H1 (cell line): ENCODE measurements around the gene STK11. TPM values are rescaled to one million over a fixed set of nuclear protein-coding genes. Genes with fewer than 3 reads are reported as not detected.
"Not testable (repeated sequence)": the region's sequence is repeated elsewhere in the genome, so short reads cannot be mapped to it uniquely, and the experiment has no call there.

ENCODE experiments used
- CTCF ChIA-PET: fragments of 300-600 bp; sonication (Branson Sonifier 250); formaldehyde crosslinking; loops from one replicate; lab custom pipeline; 2021; ENCODE audit not compliant: partially characterized antibody; lab: Charles Lee
- POLR2A ChIA-PET: fragments of 300-600 bp; sonication (Branson Sonifier 250); formaldehyde crosslinking; loops from one replicate; lab custom pipeline; 2021; ENCODE audit warnings: inconsistent platforms; ENCODE audit not compliant: partially characterized antibody; lab: Charles Lee
- DNase-seq, 2 experiments: peaks; one replicate each; pipeline versions ENCODE4 v3.0.0 to v3.0.0-alpha.2; 2010 to 2022; ENCODE audit warnings: low spot score in 2 of 2, low read depth in 1 of 2, mixed read lengths in 1 of 2
- FAIRE-seq: peaks from 2 replicates; lab custom pipeline; 2011; peaks lifted over from hg19 to GRCh38; lab: Jason Lieb, UNC
- H2AFZ ChIP-seq: 2 replicates; pipeline ENCODE4 v1.8.1; 2012; ENCODE audit warnings: low read length, inconsistent platforms
- H2AK5ac ChIP-seq: 2 replicates; pipeline ENCODE4 v1.6.1; 2013; ENCODE audit warnings: low read depth, low read length
- H2BK120ac ChIP-seq: replicated peaks from 2 replicates; pipeline ENCODE3; 2013; ENCODE audit warnings: low read depth, low read length, inconsistent platforms
- H2BK12ac ChIP-seq: 2 replicates; pipeline ENCODE4 v1.6.1; 2013; ENCODE audit warnings: low read depth, low read length
- H2BK15ac ChIP-seq: 2 replicates; pipeline ENCODE4 v1.6.1; 2013; ENCODE audit warnings: low read length
- H2BK20ac ChIP-seq: 2 replicates; pipeline ENCODE4 v1.6.1; 2013; ENCODE audit warnings: low read length
- H2BK5ac ChIP-seq: 2 replicates; pipeline ENCODE4 v1.6.1; 2013; ENCODE audit warnings: low read depth, low read length
- H3K14ac ChIP-seq: 2 replicates; pipeline ENCODE4 v1.6.1; 2013; ENCODE audit warnings: inconsistent platforms; ENCODE audit not compliant: insufficient read length
- H3K18ac ChIP-seq: 2 replicates; pipeline ENCODE4 v1.6.1; 2013; ENCODE audit warnings: low read length; ENCODE audit errors: extremely low read depth
- H3K23ac ChIP-seq: 2 replicates; pipeline ENCODE4 v1.6.1; 2013; ENCODE audit warnings: inconsistent platforms; ENCODE audit not compliant: insufficient read length
- H3K23me2 ChIP-seq: 2 replicates; pipeline ENCODE4 v1.6.1; 2013; ENCODE audit warnings: low read depth, low read length
- H3K27ac ChIP-seq: 2 replicates; pipeline ENCODE4 v1.6.1; 2011; ENCODE audit warnings: low read depth, low read length, inconsistent platforms
- H3K27me3 ChIP-seq, 4 experiments: replicated peaks in 1 of 4; 1 replicate in 1 of 4; 2 replicates in 3 of 4; pipeline versions ENCODE4 v1.6.1 to v1.8.1; 2011 to 2013; ENCODE audit warnings: low read length in 3 of 4, mild to moderate bottlenecking in 3 of 4, inconsistent platforms in 2 of 4, mixed read lengths in 2 of 4, moderate library complexity in 1 of 4; ENCODE audit not compliant: control insufficient read depth in 3 of 4, insufficient read depth in 3 of 4; ENCODE audit errors: extremely low read depth in 1 of 4
- H3K36me3 ChIP-seq, 4 experiments: 2 replicates each; pipeline versions ENCODE4 v1.6.1 to v1.8.1; 2011 to 2013; ENCODE audit warnings: mild to moderate bottlenecking in 4 of 4, low read length in 3 of 4, moderate library complexity in 2 of 4, control low read depth in 1 of 4, inconsistent platforms in 1 of 4; ENCODE audit not compliant: insufficient read depth in 4 of 4, control insufficient read depth in 2 of 4
- H3K4ac ChIP-seq: replicated peaks from 2 replicates; pipeline ENCODE3; 2013; ENCODE audit warnings: low read length, low read depth, mixed read lengths, inconsistent platforms; ENCODE audit not compliant: insufficient read length
- H3K4me1 ChIP-seq, 4 experiments: replicated peaks in 1 of 4; 1 replicate in 1 of 4; 2 replicates in 3 of 4; pipeline versions ENCODE4 v1.6.1 to v1.8.1; 2011 to 2013; ENCODE audit warnings: low read length in 3 of 4, inconsistent platforms in 2 of 4, mixed read lengths in 1 of 4; ENCODE audit not compliant: insufficient read depth in 4 of 4, control insufficient read depth in 3 of 4
- H3K4me2 ChIP-seq, 2 experiments: 2 replicates each; pipeline versions ENCODE4 v1.6.1 to v1.8.1; 2011 to 2013; ENCODE audit warnings: low read depth in 2 of 2, low read length in 2 of 2, control low read depth in 1 of 2, inconsistent platforms in 1 of 2, mild to moderate bottlenecking in 1 of 2; ENCODE audit not compliant: insufficient read depth in 1 of 2
- H3K4me3 ChIP-seq, 4 experiments: fragments of 200-600, 300-600 bp in 1 of 4; sonication (generic), shearing (Covaris generic), sonication (Bioruptor Twin) in 1 of 4; 2 replicates each; pipeline versions ENCODE4 v1.5.1 to v1.8.1; 2011 to 2016; ENCODE audit warnings: low read length in 4 of 4, low read depth in 3 of 4, control low read depth in 2 of 4, inconsistent platforms in 2 of 4, mild to moderate bottlenecking in 2 of 4, mixed read lengths in 1 of 4, moderate library complexity in 1 of 4; ENCODE audit not compliant: insufficient read depth in 2 of 4; ENCODE audit errors: extremely low read depth in 1 of 4
- H3K56ac ChIP-seq: replicated peaks from 2 replicates; pipeline ENCODE3; 2013; ENCODE audit warnings: low read depth, mild to moderate bottlenecking, mixed read lengths, low read length, inconsistent platforms; ENCODE audit not compliant: insufficient read length
- H3K79me1 ChIP-seq: 2 replicates; pipeline ENCODE4 v1.6.1; 2013; ENCODE audit warnings: low read depth, low read length, control low read depth
- H3K79me2 ChIP-seq, 2 experiments: 2 replicates each; pipeline versions ENCODE4 v1.6.1 to v1.8.1; 2012 to 2013; ENCODE audit warnings: low read length in 2 of 2, mild to moderate bottlenecking in 2 of 2, inconsistent platforms in 1 of 2; ENCODE audit not compliant: insufficient read depth in 2 of 2, control insufficient read depth in 1 of 2
- H3K9ac ChIP-seq, 4 experiments: replicated peaks in 1 of 4; 1 replicate in 1 of 4; 2 replicates in 3 of 4; pipeline versions ENCODE4 v1.6.1 to v1.8.1; 2011 to 2013; ENCODE audit warnings: low read depth in 3 of 4, low read length in 3 of 4, control low read depth in 2 of 4, mild to moderate bottlenecking in 2 of 4, moderate library complexity in 2 of 4, inconsistent platforms in 1 of 4; ENCODE audit errors: extremely low read depth in 1 of 4
- H3K9me3 ChIP-seq, 2 experiments: 2 replicates each; pipeline versions ENCODE4 v1.6.1 to v1.8.1; 2012 to 2013; ENCODE audit warnings: mild to moderate bottlenecking in 2 of 2, moderate library complexity in 2 of 2, control low read depth in 1 of 2, inconsistent platforms in 1 of 2, low read depth in 1 of 2, low read length in 1 of 2, mixed read lengths in 1 of 2; ENCODE audit not compliant: insufficient read depth in 2 of 2
- H4K20me1 ChIP-seq, 2 experiments: replicated peaks in 1 of 2; 2 replicates each; pipeline versions ENCODE3 to v1.8.1; 2011 to 2013; ENCODE audit warnings: inconsistent platforms in 2 of 2, low read length in 2 of 2, mild to moderate bottlenecking in 1 of 2; ENCODE audit not compliant: insufficient read depth in 2 of 2, control insufficient read depth in 1 of 2
- H4K5ac ChIP-seq: 2 replicates; pipeline ENCODE4 v1.6.1; 2013; ENCODE audit warnings: low read length, low read depth, mixed read lengths, inconsistent platforms; ENCODE audit not compliant: insufficient read length
- H4K8ac ChIP-seq: 2 replicates; pipeline ENCODE4 v1.8.0; 2013; ENCODE audit warnings: mild to moderate bottlenecking, moderate library complexity, low read length, inconsistent platforms; ENCODE audit not compliant: insufficient read depth; ENCODE audit errors: extremely low read depth
- H4K91ac ChIP-seq: replicated peaks from 2 replicates; pipeline ENCODE3; 2013; ENCODE audit warnings: low read length, mixed read lengths, inconsistent platforms; ENCODE audit not compliant: insufficient read length
- WGBS, 2 experiments: shearing (Covaris generic) in 1 of 2; methylation state at CpG; one replicate each; pipeline versions ENCODE4 v1.1.6 to v1.1.7; 2013 to 2015; ENCODE audit warnings: low lambda C conversion rate in 2 of 2, mixed read lengths in 2 of 2, inconsistent platforms in 1 of 2, low coverage in 1 of 2, missing lambda C conversion rate in 1 of 2; ENCODE audit not compliant: insufficient replicate concordance in 2 of 2, insufficient coverage in 1 of 2, insufficient read length in 1 of 2; ENCODE audit errors: extremely low coverage in 1 of 2, missing lambda C conversion rate in 1 of 2; 5-methylcytosine and 5-hydroxymethylcytosine counted together
- polyA plus RNA-seq, 7 experiments: library from polyadenylated mRNA; depleted of rRNA in 3 of 7; stranded (reverse) in 5 of 7; unstranded in 2 of 7; fragments of >200 nt in 5 of 7; fragments of 200-250 nt in 2 of 7; gene quantifications; 1 replicate in 5 of 7; 2 replicates in 1 of 7; 4 replicates in 1 of 7; pipeline versions ENCODE4 v1.2.1 to v1.2.3, GENCODE V29; 2011 to 2013; ENCODE audit warnings: missing spikeins in 2 of 7, mixed read lengths in 2 of 7
- total RNA-seq: library from RNA; stranded (reverse); fragmentation: NEBNext Ultra II Directional; extraction: Animal tissue kit (Norgen Biotek cat#: 25700); gene quantifications from 2 replicates; pipeline ENCODE4 v1.2.1, GENCODE V29; 2021

STK11 gene
- total and polyA plus RNA-seq, 2 of the 8 experiments (the other 6 are each of a cell fraction or from before 2014, with no cell fraction given), result 45.3 to 70.7 TPM

- not testable (repeated sequence) for H2AFZ ChIP-seq, H3K27ac ChIP-seq
These were observed 5.0 kb upstream of the STK11 start for GRCh38 chr19:1200614-1201013.

More at GRCh38 chr19:1200614-1201013, 5.0 kb upstream of the STK11 start:
- H3K79me2 ChIP-seq, H4K8ac ChIP-seq, H3K23me2 ChIP-seq, H3K4me3 ChIP-seq, H4K91ac ChIP-seq, H3K79me1 ChIP-seq, DNase-seq, H2BK12ac ChIP-seq, H3K4me2 ChIP-seq, H3K4ac ChIP-seq, H3K9me3 ChIP-seq, H3K4me1 ChIP-seq, H3K18ac ChIP-seq, H2BK20ac ChIP-seq, H2BK5ac ChIP-seq, H2AK5ac ChIP-seq, H3K36me3 ChIP-seq, H3K23ac ChIP-seq, H3K27me3 ChIP-seq, FAIRE-seq, H3K9ac ChIP-seq, H2BK15ac ChIP-seq, H3K14ac ChIP-seq, H4K20me1 ChIP-seq, H3K56ac ChIP-seq, H4K5ac ChIP-seq, H2BK120ac ChIP-seq: not testable (repeated sequence)
- ChIA-PET POLR2A (interaction anchor here (0.6 to 2.0 kb wide), 9 partner anchors 9 to 97 kb away, joined by 3 to 6 read pairs (median 3); partner anchors contain the start of genes FAM174C and GPX4), CTCF (interaction anchor here (0.9 to 3.3 kb wide), 6 partner anchors 11 to 88 kb away, joined by 3 to 19 read pairs (median 5); no protein-coding TSS in a partner anchor)
- WGBS, 2 experiments, result 91% methylated on average over 4 of the region's 4 CpGs; no CpG with 5 or more reads in 1 of the 2 experiments
